ENCODE data around the gene AK9. TPM values are rescaled to one million over a fixed set of nuclear protein-coding genes. Genes with fewer than 3 reads are reported as not detected.

AK9 gene
- total RNA-seq, 4 donors from 2014 or later = 3.1 to 9.5 (median 6.3) TPM

GRCh38 chr6:109474995-109475394 is 216.0 kb downstream of the AK9 start:
- H3K27me3 ChIP-seq = no peaks in the 10 kb centered on the region
- H3K9me3 ChIP-seq = no peaks in the 10 kb centered on the region
- H3K36me3 ChIP-seq = peaks cover 64% of the 10 kb centered on the region
- H3K4me1 ChIP-seq = peaks cover 32% of the 10 kb centered on the region
- DNase-seq (ENCODE audit: low spot score in 2 of 2) = no peak
- H3K4me3 ChIP-seq = no peak overlapping the region
- 95% methylated on average over 4 of the region's 4 CpGs for WGBS
- no peak overlapping the region for H3K27ac ChIP-seq
- no peak for TF ChIP-seq POLR2AphosphoS5 (IDR thresholded peaks at IDR 0.05)
- TF ChIP-seq CTCF (IDR thresholded peaks at IDR 0.05) = no peak
- no peak for TF ChIP-seq EP300 (IDR thresholded peaks at IDR 0.05)
- TF ChIP-seq POLR2A (IDR thresholded peaks at IDR 0.05) = no peak

DNA sequence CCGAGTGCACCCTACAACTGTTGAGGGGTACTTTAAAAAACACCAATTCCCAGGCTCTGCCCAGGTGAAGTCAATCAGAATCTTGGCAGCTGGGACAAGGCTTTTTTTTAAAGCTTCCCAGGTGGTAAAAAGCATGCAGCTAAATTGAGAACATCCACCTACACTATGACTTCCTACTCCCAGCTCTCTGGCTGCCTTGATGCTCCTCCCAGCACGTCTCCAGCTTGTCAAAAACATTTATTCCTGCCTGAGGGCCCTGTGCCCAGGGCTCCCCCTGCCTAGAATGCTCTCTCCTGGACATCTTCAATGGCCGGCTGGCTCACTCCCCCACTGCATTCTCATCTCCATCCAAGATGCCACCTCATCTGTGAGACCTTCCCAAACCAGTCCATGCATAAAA is 217.9 kb downstream of the AK9 start:
- DNase-seq (ENCODE audit: low spot score in 2 of 2) = no peak
- Histone ChIP-seq H3K9me3 (no peaks in the 10 kb centered on the region), H3K27ac (no peak overlapping the region), H3K4me3 (no peak overlapping the region), H3K27me3 (no peaks in the 10 kb centered on the region), H3K36me3 (peaks cover 80% of the 10 kb centered on the region), H3K4me1 (peaks cover 17% of the 10 kb centered on the region)
- 89% methylated on average over 3 of the region's 3 CpGs for WGBS
- no peak for TF ChIP-seq EP300 (IDR thresholded peaks at IDR 0.05)
- TF ChIP-seq POLR2A (IDR thresholded peaks at IDR 0.05) = no peak
- TF ChIP-seq POLR2AphosphoS5 (IDR thresholded peaks at IDR 0.05) = no peak
- TF ChIP-seq CTCF (IDR thresholded peaks at IDR 0.05) = no peak

GRCh38 chr6:109472132-109472995 is 218.6 kb downstream of the AK9 start:
- Histone ChIP-seq H3K9me3 (no peaks in the 10 kb centered on the region), H3K36me3 (peaks cover 83% of the 10 kb centered on the region), H3K4me1 (peaks cover 9% of the 10 kb centered on the region), H3K4me3 (no peak overlapping the region), H3K27me3 (no peaks in the 10 kb centered on the region), H3K27ac (no peak overlapping the region)
- DNase-seq (ENCODE audit: low spot score in 2 of 2) = no peak
- TF ChIP-seq POLR2AphosphoS5 (IDR thresholded peaks at IDR 0.05) = no peak
- TF ChIP-seq EP300 (IDR thresholded peaks at IDR 0.05) = no peak
- no peak for TF ChIP-seq POLR2A (IDR thresholded peaks at IDR 0.05)
- WGBS = 91% methylated on average over 9 of the region's 9 CpGs

- Histone ChIP-seq H3K9me3 (no peaks in the 10 kb centered on the region), H3K27ac (no peak overlapping the region), H3K4me3 (no peak overlapping the region), H3K36me3 (peaks cover 88% of the 10 kb centered on the region), H3K4me1 (no peaks in the 10 kb centered on the region), H3K27me3 (no peaks in the 10 kb centered on the region)
- TF ChIP-seq POLR2AphosphoS5 (IDR thresholded peaks at IDR 0.05) (no peak), CTCF (IDR thresholded peaks at IDR 0.05) (no peak), EP300 (IDR thresholded peaks at IDR 0.05) (no peak)
- 98% methylated on average over 5 of the region's 5 CpGs for WGBS
- DNase-seq (ENCODE audit: low spot score in 2 of 2) = no peak
Measured at GRCh38 chr6:109471105-109471810, 219.7 kb downstream of the AK9 start.

DNA sequence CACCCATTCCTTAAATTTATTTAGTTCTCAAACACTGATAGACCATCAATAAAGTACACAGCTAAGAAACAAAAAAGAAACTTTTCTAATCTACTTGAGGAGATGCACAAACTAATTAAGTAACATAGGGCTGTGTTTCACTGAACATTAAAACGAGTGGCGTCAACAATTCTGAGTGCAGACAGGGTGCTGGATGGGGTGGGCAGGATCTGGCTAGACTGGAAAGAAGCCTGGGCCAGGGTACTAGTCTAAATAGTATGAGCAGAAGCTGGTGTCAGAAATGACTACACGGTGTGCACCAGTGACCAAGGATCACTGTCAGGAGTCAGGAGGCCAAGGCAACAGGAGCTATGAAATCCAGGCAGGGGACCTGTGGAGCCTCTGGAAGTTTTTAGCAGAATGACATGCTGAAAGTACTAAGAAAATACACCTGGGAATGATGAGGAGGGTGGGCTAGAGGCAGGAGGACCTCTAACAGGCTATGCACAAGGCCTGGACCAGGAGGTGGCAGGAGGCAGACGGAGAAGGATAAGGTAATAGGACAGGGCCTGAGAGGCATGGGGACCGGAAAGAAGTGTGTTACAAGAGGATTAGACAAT is 221.3 kb downstream of the AK9 start:
- no peak for TF ChIP-seq EP300 (IDR thresholded peaks at IDR 0.05)
- TF ChIP-seq POLR2A (IDR thresholded peaks at IDR 0.05) = no peak
- TF ChIP-seq POLR2AphosphoS5 (IDR thresholded peaks at IDR 0.05) = no peak
- no peak for TF ChIP-seq CTCF (IDR thresholded peaks at IDR 0.05)
- H3K4me1 ChIP-seq = peaks cover 4% of the 10 kb centered on the region
- H3K4me3 ChIP-seq = no peak overlapping the region
- H3K36me3 ChIP-seq = peaks cover 88% of the 10 kb centered on the region
- H3K27me3 ChIP-seq = no peaks in the 10 kb centered on the region
- DNase-seq (ENCODE audit: low spot score in 2 of 2) = no peak
- no peaks in the 10 kb centered on the region for H3K9me3 ChIP-seq
- no peak overlapping the region for H3K27ac ChIP-seq
- 93% methylated on average over 5 of the region's 5 CpGs for WGBS
